ENCODE measurements around the gene XRCC5. TPM values are rescaled to one million over a fixed set of nuclear protein-coding genes. Genes with fewer than 3 reads are reported as not detected.

XRCC5 gene
- total and polyA plus RNA-seq, 2 donors (not counting 3 experiments of a cell fraction or from before 2014, with no cell fraction given): 267 to 319 TPM

GRCh38 chr2:216210701-216211540 lies 101.8 kb downstream of the XRCC5 start:
- peaks cover 8% of the 10 kb centered on the region for H3K4me1 ChIP-seq (ENCODE audit: control insufficient read depth, extremely low read depth, insufficient read depth, low read length)
- peaks cover 9 to 15% of the 10 kb centered on the region in 2 experiments for H3K36me3 ChIP-seq (ENCODE audit: control insufficient read depth in 2 of 2, extremely low read depth in 1 of 2, insufficient read depth in 2 of 2, low read length in 2 of 2)
- ChIA-PET CTCF (no interaction called here), POLR2A (no interaction called here)
- H3K9ac ChIP-seq (replicated peaks; ENCODE audit: extremely low read depth, insufficient read depth, low read length): no peak overlapping the region
- H3K4me2 ChIP-seq (ENCODE audit: insufficient read depth, low read length): no peak overlapping the region
- no peaks in the 10 kb centered on the region for H4K20me1 ChIP-seq (replicated peaks; ENCODE audit: control insufficient read depth, extremely low read depth, insufficient read depth, low read length)
- H3K9me1 ChIP-seq (replicated peaks; ENCODE audit: control insufficient read depth, extremely low read depth, insufficient read depth, low read length): no peaks in the 10 kb centered on the region
- H3K4me3 ChIP-seq (replicated peaks in 1 of 3; ENCODE audit: insufficient read depth in 1 of 3, low read depth in 1 of 3, low read length in 3 of 3): no peak overlapping the region
- no peak for TF ChIP-seq MAX (IDR thresholded peaks at IDR 0.05; ENCODE audit: insufficient read depth, insufficient read length)
- no peak for TF ChIP-seq FOS (IDR thresholded peaks at IDR 0.05; ENCODE audit: borderline replicate concordance, insufficient read depth, low read length)
- TF ChIP-seq EZH2 (IDR thresholded peaks at IDR 0.05; ENCODE audit: borderline replicate concordance, low read depth, low read length, severe bottlenecking): no peak
- TF ChIP-seq POLR2AphosphoS5 (IDR thresholded peaks at IDR 0.05; ENCODE audit: insufficient read depth, low read depth, low read length): no peak
- no peak for TF ChIP-seq POLR2A (IDR thresholded peaks at IDR 0.05; ENCODE audit: low read depth, low read length)
- H3K27ac ChIP-seq (ENCODE audit: insufficient read depth, low read depth, low read length): no peak overlapping the region
- no TSS peak for BruUV-seq (replicated peaks)
- H3K27me3 ChIP-seq (ENCODE audit: control insufficient read depth in 2 of 2, insufficient read depth in 2 of 2, low read length in 2 of 2): no peaks in the 10 kb centered on the region
- no peak overlapping the region for H2AFZ ChIP-seq (ENCODE audit: low read depth, low read length)
- dilution Hi-C loops (cut with MboI; ENCODE audit: extremely low pct_ligation_motif_present, low sequenced_read_pairs): no loop called here
- DNase-seq (ENCODE audit: low read depth, low spot score) (peak; percentile 25), FAIRE-seq (no peak)
- intact Hi-C loops (cut with micrococcal nuclease): loop anchor here (10.0 kb wide), 1 partner anchor 424 kb away; the partner anchor contains the start of gene IGFBP2
- H3K79me2 ChIP-seq (ENCODE audit: control insufficient read depth, insufficient read depth, low read length): no peaks in the 10 kb centered on the region
- no peaks in the 10 kb centered on the region for H3K9me3 ChIP-seq (replicated peaks; ENCODE audit: control insufficient read depth, insufficient read depth, low read length)

GRCh38 chr2:216211614-216212145 lies 102.5 kb downstream of the XRCC5 start:
- Histone ChIP-seq H3K27me3 (ENCODE audit: control insufficient read depth in 2 of 2, insufficient read depth in 2 of 2, low read length in 2 of 2) (no peaks in the 10 kb centered on the region), H3K4me1 (ENCODE audit: control insufficient read depth, extremely low read depth, insufficient read depth, low read length) (peaks cover 14% of the 10 kb centered on the region)
- POLR2A ChIA-PET: no interaction called here

More at GRCh38 chr2:216211614-216212145, 102.5 kb downstream of the XRCC5 start:
- dilution Hi-C loops (cut with MboI; ENCODE audit: extremely low pct_ligation_motif_present, low sequenced_read_pairs): no loop called here
- Histone ChIP-seq H3K4me2 (ENCODE audit: insufficient read depth, low read length) (no peak overlapping the region), H3K9me1 (replicated peaks; ENCODE audit: control insufficient read depth, extremely low read depth, insufficient read depth, low read length) (no peaks in the 10 kb centered on the region), H3K79me2 (ENCODE audit: control insufficient read depth, insufficient read depth, low read length) (no peaks in the 10 kb centered on the region), H3K36me3 (ENCODE audit: control insufficient read depth in 2 of 2, extremely low read depth in 1 of 2, insufficient read depth in 2 of 2, low read length in 2 of 2) (peaks cover 5 to 8% of the 10 kb centered on the region in 2 experiments), H3K4me3 (replicated peaks in 1 of 3; ENCODE audit: insufficient read depth in 1 of 3, low read depth in 1 of 3, low read length in 3 of 3) (no peak overlapping the region), H4K20me1 (replicated peaks; ENCODE audit: control insufficient read depth, extremely low read depth, insufficient read depth, low read length) (no peaks in the 10 kb centered on the region), H3K27ac (ENCODE audit: insufficient read depth, low read depth, low read length) (no peak overlapping the region), H3K9ac (replicated peaks; ENCODE audit: extremely low read depth, insufficient read depth, low read length) (no peak overlapping the region), H3K9me3 (replicated peaks; ENCODE audit: control insufficient read depth, insufficient read depth, low read length) (no peaks in the 10 kb centered on the region), H2AFZ (ENCODE audit: low read depth, low read length) (no peak overlapping the region)
- DNase-seq (ENCODE audit: low read depth, low spot score) (no peak), FAIRE-seq (no peak)
- intact Hi-C loops (cut with micrococcal nuclease): loop anchor here (10.0 kb wide), 1 partner anchor 423 kb away; the partner anchor contains the start of gene IGFBP2
- TF ChIP-seq POLR2A (IDR thresholded peaks at IDR 0.05; ENCODE audit: low read depth, low read length) (no peak), MYC (IDR thresholded peaks at IDR 0.05; ENCODE audit: low read depth, low read length) (no peak), GATA2 (IDR thresholded peaks at IDR 0.05; ENCODE audit: insufficient read depth, insufficient read length, low read depth, low read length) (no peak), POLR2AphosphoS5 (IDR thresholded peaks at IDR 0.05; ENCODE audit: insufficient read depth, low read depth, low read length) (peak; percentile 25)
- CTCF ChIA-PET: no interaction called here
- no TSS peak for BruUV-seq (replicated peaks)

Data from endothelial cell of umbilical vein (primary cell).